Measurements from ENCODE around the gene ADGRD2. TPM values are rescaled to one million over a fixed set of nuclear protein-coding genes. Genes with fewer than 3 reads are reported as not detected.
A peak's percentile ranks its signal among the peaks of the same experiment; 100 is the strongest.

ADGRD2 gene
- polyA plus RNA-seq, 3 donors = not detected

- DNase-seq = peak in 2 of 3 donors; percentile 3 to 37
- peaks cover 18% of the 10 kb centered on the region for H3K4me1 Mint-ChIP-seq
- H3K27ac Mint-ChIP-seq = no peak overlapping the region
- no peak overlapping the region for H3K9ac ChIP-seq (ENCODE audit: insufficient read depth, low read length, poor library complexity, severe bottlenecking)
- no peak overlapping the region for H2AFZ ChIP-seq (ENCODE audit: insufficient read depth, low read depth, low read length, poor library complexity, severe bottlenecking)
- H3K36me3 Mint-ChIP-seq = no peaks in the 10 kb centered on the region
- H3K27me3 Mint-ChIP-seq (ENCODE audit: low read depth in 3 of 3) = peaks cover 14 to 39% (median 22%) of the 10 kb centered on the region in 3 donors
- H3K4me1 ChIP-seq (ENCODE audit: control insufficient read depth in 1 of 2, insufficient read depth in 2 of 2, low read length in 2 of 2) = peaks cover 21 to 30% of the 10 kb centered on the region in 2 donors
- no peaks in the 10 kb centered on the region for H4K20me1 ChIP-seq (ENCODE audit: insufficient read depth, low read length)
- H3K27me3 ChIP-seq (ENCODE audit: control insufficient read depth in 2 of 2, insufficient read depth in 2 of 2, low read length in 2 of 2) = peaks cover 0 to 23% of the 10 kb centered on the region in 2 donors
- H3K4me3 Mint-ChIP-seq = peak overlapping the region in 1 of 2 donors; percentile 39
- H3K36me3 ChIP-seq (replicated peaks in 1 of 2; ENCODE audit: control insufficient read depth in 1 of 2, insufficient read depth in 2 of 2, low read length in 2 of 2) = no peaks in the 10 kb centered on the region
- no peak overlapping the region for H3K27ac ChIP-seq (ENCODE audit: low read depth in 1 of 2, low read length in 2 of 2)
- intact Hi-C loops (cut with micrococcal nuclease) = no loop called here
- TF ChIP-seq, protein P1, sequence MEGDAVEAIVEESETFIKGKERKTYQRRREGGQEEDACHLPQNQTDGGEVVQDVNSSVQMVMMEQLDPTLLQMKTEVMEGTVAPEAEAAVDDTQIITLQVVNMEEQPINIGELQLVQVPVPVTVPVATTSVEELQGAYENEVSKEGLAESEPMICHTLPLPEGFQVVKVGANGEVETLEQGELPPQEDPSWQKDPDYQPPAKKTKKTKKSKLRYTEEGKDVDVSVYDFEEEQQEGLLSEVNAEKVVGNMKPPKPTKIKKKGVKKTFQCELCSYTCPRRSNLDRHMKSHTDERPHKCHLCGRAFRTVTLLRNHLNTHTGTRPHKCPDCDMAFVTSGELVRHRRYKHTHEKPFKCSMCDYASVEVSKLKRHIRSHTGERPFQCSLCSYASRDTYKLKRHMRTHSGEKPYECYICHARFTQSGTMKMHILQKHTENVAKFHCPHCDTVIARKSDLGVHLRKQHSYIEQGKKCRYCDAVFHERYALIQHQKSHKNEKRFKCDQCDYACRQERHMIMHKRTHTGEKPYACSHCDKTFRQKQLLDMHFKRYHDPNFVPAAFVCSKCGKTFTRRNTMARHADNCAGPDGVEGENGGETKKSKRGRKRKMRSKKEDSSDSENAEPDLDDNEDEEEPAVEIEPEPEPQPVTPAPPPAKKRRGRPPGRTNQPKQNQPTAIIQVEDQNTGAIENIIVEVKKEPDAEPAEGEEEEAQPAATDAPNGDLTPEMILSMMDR (IDR thresholded peaks at IDR 0.05) = no peak
- H3K79me2 ChIP-seq (ENCODE audit: insufficient read depth, low read length) = no peaks in the 10 kb centered on the region
- no peak overlapping the region for H3K4me3 ChIP-seq (replicated peaks in 1 of 3; ENCODE audit: low read depth in 2 of 3, low read length in 3 of 3)
- H3K4me2 ChIP-seq (replicated peaks; ENCODE audit: extremely low read depth, low read length, poor library complexity, severe bottlenecking) = peak overlapping the region; percentile 41
- H3K9me3 Mint-ChIP-seq = peaks cover 0 to 6% (median 0%) of the 10 kb centered on the region in 7 donors
- WGBS (ENCODE audit: insufficient coverage) = 32% methylated on average over 17 of the region's 19 CpGs
- no peaks in the 10 kb centered on the region for H3K9me3 ChIP-seq (replicated peaks in 1 of 2; ENCODE audit: control insufficient read depth in 1 of 2, insufficient read depth in 1 of 2, low read length in 2 of 2)
Observed at GRCh38 chr9:124477211-124477647, 27.0 kb downstream of the ADGRD2 start.

DNA sequence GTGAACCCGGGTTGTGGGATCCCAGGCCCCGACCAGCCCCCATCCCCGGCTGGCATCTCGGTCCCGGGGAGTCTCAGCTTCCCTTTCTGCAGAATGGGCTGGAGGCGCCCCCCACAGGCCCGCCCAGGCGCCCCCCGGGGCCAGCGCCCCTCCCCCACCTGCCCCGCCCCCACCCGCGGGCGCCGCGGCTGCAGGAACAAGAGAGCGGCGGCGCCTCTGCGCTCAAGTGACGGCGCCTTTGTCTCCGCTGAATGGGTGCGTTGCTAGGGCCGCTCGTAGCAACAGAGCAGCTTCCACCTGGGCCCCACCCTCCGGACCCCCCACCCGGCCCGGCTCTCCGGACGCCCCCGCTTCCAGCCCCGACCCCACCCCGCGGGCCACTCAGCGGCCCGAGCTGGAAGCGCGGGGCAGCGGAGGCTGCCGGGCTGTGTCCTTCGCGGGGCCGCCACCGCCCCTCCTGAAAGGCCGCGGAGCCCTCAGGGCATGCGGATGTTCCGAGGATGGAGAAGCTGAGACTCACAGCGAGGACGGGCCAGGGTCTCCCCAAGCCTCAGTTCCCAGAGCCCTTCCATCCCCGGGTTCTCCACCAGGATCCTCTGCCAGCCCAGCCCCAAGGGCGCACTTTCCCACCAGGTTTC, 27.5 kb downstream of the ADGRD2 start:
- peaks cover 0 to 23% of the 10 kb centered on the region in 2 donors for H3K27me3 ChIP-seq (ENCODE audit: control insufficient read depth in 2 of 2, insufficient read depth in 2 of 2, low read length in 2 of 2)
- no peak overlapping the region for H3K27ac ChIP-seq (ENCODE audit: low read depth in 1 of 2, low read length in 2 of 2)
- H3K4me2 ChIP-seq (replicated peaks; ENCODE audit: extremely low read depth, low read length, poor library complexity, severe bottlenecking) = peak overlapping the region; percentile 41
- H3K9me3 ChIP-seq (replicated peaks in 1 of 2; ENCODE audit: control insufficient read depth in 1 of 2, insufficient read depth in 1 of 2, low read length in 2 of 2) = no peaks in the 10 kb centered on the region
- peaks cover 0 to 6% (median 0%) of the 10 kb centered on the region in 7 donors for H3K9me3 Mint-ChIP-seq
- H3K4me3 ChIP-seq (replicated peaks in 1 of 3; ENCODE audit: low read depth in 2 of 3, low read length in 3 of 3) = no peak overlapping the region
- H3K27me3 Mint-ChIP-seq (ENCODE audit: low read depth in 3 of 3) = peaks cover 14 to 38% (median 22%) of the 10 kb centered on the region in 3 donors
- intact Hi-C loops (cut with micrococcal nuclease) = no loop called here
- no peaks in the 10 kb centered on the region for H3K36me3 Mint-ChIP-seq
- no peaks in the 10 kb centered on the region for H3K36me3 ChIP-seq (replicated peaks in 1 of 2; ENCODE audit: control insufficient read depth in 1 of 2, insufficient read depth in 2 of 2, low read length in 2 of 2)
- no peak overlapping the region for H3K9ac ChIP-seq (ENCODE audit: insufficient read depth, low read length, poor library complexity, severe bottlenecking)
- no peak overlapping the region for H2AFZ ChIP-seq (ENCODE audit: insufficient read depth, low read depth, low read length, poor library complexity, severe bottlenecking)
- peak overlapping the region in 1 of 2 donors; percentile 46 for H3K4me3 Mint-ChIP-seq
- no peaks in the 10 kb centered on the region for H3K79me2 ChIP-seq (ENCODE audit: insufficient read depth, low read length)
- H3K4me1 ChIP-seq (ENCODE audit: control insufficient read depth in 1 of 2, insufficient read depth in 2 of 2, low read length in 2 of 2) = peaks cover 21 to 30% of the 10 kb centered on the region in 2 donors
- DNase-seq = no peak
- H3K4me1 Mint-ChIP-seq = peaks cover 18% of the 10 kb centered on the region
- 20% methylated on average over 32 of the region's 53 CpGs for WGBS (ENCODE audit: insufficient coverage)
- no peak overlapping the region for H3K27ac Mint-ChIP-seq
- TF ChIP-seq, protein P1 (IDR thresholded peaks at IDR 0.05) = no peak
- H4K20me1 ChIP-seq (ENCODE audit: insufficient read depth, low read length) = no peaks in the 10 kb centered on the region

Data from CD14-positive monocyte (primary cell).